HG03575 (cell line): ENCODE data around the gene SPRYD7.
"Not testable (repeated sequence)": the region's sequence is repeated elsewhere in the genome, so short reads cannot be mapped to it uniquely, and the experiment has no call there.

Experiments
- ATAC-seq: cut with Tn5 transposase; IDR thresholded peaks from one replicate; pipeline ENCODE4 v1.9.1; 2021; ENCODE audit not compliant: unreplicated experiment, insufficient number of reproducible peaks, low FRiP score; ENCODE audit errors: extremely low read depth

The SPRYD7 gene

DNA sequence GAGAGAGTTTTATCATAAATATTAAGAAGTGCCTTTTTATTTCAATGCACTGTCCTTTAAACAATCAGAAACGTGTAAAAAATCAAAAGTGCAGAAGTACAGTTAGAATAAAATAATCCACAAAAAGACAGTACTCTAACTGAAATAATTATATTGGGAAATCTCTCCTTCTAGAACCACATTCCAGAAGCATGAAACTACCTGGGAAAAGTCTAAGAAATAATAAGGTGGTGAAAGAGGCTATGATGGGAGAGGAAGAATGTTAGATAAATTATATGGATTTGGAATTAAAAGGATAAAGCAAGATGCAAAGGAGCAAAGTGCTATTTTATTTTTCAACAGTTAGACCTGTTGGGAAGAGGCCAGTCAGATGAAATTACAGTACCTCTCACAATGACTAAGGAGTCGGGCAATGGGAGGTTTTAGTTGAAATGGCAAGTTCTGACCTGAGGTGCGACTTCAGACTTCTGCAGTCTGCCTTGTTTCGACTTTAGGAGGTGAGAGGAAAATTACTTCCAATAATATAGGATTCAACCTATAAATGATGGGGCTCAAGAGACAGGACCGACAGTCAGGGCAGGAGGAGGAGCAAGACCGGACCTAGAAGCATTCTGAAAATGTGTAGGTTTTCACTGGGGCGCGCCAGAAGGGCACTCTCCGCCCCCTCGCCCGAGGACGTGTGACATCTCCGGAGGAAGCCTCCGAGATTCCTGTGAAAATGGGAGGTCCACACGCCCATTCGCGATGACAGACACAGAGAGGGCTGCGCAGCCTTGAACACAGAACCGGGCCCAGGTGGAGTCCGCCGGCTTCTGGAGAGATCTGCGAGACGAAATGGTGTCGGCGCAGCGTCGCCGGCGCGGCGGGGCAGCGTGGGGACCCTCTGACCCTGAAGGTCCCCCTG lies 717 bp downstream of the SPRYD7 start:
- ATAC-seq = no peak

- ATAC-seq = no peak
Measured at GRCh38 chr13:49933511-49933910, 2.6 kb downstream of the SPRYD7 start.

GRCh38 chr13:49932868-49933267 lies 3.3 kb downstream of the SPRYD7 start:
- no peak for ATAC-seq

DNA sequence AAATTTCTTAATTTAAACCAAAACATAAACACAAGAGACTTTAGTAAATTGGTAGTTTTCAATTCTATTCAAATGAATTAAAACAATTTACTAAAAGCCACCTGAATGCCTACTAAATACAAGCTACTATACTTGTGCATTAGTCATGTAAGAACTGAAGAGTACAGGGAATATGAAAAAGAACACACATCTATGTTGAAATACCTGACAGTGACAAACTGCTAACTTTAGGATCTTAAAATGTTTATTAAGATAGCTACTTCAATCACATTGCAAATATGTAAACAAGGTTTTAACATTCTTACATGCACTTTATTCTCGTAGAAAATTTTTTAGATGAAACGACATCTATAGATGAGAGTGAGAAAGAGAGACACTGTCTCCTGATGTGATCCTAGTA lies 4.1 kb downstream of the SPRYD7 start:
- ATAC-seq = no peak

DNA sequence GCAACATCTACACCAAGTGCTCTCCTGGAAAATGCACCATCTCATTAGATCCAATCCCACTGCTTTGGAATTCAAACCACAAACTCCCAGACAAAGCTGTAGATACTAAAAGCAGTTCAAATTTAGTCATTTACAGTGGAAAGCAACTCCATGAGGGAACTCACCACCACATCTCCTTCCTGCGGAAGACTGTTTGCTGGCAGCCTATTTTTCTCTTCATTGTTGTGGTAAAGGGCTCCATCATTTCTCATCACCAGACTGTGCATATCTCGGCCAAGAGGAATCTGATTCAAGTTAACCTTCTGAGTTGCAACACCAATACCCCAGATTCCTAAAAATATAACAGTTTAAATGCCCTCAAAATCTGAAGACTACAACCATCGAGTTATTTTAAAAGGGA lies 8.4 kb downstream of the SPRYD7 start:
- ATAC-seq = no peak

GRCh38 chr13:49925881-49926418 lies 10.2 kb downstream of the SPRYD7 start:
- no peak for ATAC-seq

GRCh38 chr13:49922301-49922700 lies 13.8 kb downstream of the SPRYD7 start:
- ATAC-seq = no peak

GRCh38 chr13:49920969-49921368 lies 15.2 kb downstream of the SPRYD7 start:
- not testable (repeated sequence) for ATAC-seq

DNA sequence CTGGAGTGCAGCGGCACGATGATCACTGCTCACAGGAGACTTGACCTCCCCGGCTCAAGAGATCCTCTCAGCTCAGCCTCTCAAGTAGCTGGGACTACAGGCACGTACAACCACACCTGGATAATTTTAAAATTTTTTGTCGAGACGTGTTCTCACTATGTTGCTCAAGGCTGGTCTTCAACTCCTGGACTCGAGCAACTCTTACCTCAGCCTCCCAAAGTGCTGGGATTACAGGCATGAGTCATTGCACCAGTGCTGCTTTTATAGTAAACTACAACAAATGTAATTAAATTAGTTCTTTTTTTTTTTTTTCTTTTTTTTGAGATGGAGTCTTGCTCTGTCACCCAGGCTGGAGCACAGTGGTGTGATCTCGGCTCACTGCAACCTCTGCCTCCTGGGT lies 18.0 kb downstream of the SPRYD7 start:
- not testable (repeated sequence) for ATAC-seq

GRCh38 chr13:49914947-49915346 lies 21.2 kb downstream of the SPRYD7 start:
- ATAC-seq = no peak

DNA sequence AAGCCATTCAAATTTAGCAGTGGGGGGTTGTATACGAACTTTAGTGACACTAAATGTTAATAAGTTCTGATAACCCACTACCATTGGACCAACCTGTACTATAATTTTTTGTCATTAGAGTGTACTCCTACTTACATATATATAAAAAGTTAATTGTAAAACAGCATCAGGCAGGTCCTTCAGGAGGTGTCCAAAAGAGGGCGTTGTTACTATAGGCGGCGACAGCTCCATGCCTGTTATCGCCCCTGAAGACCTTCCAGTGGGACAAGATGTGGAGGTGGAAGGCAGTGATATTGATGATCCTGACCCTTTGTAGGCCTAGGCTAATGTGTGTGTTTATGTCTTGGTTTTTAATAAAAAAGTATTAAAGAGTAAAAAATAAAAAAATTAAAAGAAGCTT lies 27.5 kb downstream of the SPRYD7 start:
- ATAC-seq = no peak

- no peak for ATAC-seq
Measured at GRCh38 chr13:49904729-49905456, 31.2 kb downstream of the SPRYD7 start.

GRCh38 chr13:49898792-49899191 lies 37.3 kb downstream of the SPRYD7 start:
- no peak for ATAC-seq

DNA sequence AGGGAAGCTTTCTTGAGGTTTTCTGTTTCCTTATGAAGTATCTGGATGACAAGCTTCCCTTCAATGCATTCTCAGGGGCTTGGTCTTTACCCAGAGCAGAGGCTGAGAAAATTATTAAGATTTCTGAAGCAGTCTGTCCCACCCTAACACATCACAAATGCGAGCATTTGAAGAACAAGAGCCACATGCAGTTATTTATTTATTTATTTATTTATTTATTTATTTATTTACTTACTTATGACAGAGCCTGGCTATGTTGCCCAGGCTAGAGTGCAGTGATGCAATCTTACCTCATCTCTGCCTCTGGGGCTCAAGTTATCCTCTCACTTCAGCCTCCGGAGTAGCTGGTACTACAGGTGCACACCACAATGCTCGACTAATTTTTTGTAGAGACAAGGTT lies 38.4 kb downstream of the SPRYD7 start:
- no peak for ATAC-seq

DNA sequence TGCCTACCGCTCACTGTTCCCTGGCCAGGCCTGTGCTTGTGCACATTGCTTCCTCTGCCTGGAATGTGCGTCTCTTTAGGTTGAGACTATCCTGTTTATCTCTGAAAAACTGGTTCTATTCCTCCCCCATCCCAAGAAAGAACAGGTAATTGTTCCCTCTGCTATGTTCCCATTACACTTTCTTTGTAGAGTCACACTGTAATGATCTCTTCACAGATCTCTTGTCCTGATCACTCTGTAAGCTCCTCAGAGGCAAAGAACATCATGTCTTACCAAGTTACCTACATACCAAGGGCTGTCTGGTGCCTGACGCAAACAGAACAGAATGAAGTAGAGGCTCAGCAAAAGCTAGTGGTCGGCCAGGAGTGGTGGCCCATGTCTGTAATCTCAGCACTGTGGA lies 40.3 kb downstream of the SPRYD7 start:
- no peak for ATAC-seq

DNA sequence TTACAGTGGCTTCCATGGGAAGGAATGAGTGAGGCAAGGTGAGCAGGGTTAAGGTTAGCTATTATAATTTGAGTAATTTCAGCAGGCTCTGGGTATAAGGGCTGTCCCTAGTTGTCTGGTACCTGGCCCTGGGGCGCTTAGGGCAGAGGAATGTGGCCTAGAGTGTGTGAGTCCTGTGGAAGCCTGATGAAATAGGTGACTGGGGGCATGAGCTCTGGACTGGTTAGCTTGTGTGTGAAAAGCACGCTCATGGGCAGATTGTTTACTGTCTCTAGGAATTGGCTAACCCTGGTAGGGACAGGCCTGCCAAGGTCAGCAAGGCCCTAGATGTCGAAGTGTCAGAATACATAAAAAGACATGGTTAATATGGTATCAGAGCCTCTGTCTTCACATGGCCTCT lies 42.5 kb downstream of the SPRYD7 start:
- no peak for ATAC-seq

DNA sequence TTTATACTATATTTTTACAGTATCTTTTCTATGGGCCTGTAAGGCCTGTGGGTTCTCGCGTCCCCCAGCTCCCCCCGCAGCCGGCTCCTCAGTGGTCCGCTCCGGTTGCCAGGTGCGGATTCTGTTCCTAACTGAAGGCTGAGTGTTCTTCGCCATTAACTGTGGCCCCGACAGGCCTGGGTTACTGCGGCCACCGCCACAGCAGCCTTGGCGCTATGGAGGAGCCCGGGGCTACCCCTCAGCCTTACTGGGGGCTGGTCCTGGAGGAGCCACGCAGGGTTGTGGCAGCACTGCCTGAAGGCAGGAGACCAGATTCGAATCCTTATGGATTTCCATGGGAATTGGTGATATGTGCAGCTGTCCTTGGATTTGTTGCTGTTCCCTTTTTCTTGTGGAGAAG lies 45.8 kb downstream of the SPRYD7 start:
- no peak for ATAC-seq

DNA sequence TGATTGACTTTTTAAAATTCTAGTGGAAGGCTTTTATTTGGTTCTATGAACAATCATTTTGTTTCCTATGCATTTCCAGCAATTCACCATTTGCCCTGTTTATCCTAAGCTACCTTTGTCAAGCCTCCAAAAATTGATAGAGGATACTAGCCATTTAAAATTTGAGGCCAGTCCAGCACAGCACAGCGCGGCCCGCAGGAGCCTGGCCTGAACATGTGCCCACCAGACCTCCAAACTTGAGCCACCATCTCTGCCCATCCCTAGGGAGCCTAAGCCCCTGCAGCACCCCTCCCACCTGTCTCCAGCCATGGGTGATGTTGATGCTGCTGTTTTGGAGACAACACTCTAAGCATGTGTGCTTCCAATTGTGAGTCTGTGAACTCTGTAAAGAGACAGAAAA lies 57.5 kb downstream of the SPRYD7 start:
- no peak for ATAC-seq

DNA sequence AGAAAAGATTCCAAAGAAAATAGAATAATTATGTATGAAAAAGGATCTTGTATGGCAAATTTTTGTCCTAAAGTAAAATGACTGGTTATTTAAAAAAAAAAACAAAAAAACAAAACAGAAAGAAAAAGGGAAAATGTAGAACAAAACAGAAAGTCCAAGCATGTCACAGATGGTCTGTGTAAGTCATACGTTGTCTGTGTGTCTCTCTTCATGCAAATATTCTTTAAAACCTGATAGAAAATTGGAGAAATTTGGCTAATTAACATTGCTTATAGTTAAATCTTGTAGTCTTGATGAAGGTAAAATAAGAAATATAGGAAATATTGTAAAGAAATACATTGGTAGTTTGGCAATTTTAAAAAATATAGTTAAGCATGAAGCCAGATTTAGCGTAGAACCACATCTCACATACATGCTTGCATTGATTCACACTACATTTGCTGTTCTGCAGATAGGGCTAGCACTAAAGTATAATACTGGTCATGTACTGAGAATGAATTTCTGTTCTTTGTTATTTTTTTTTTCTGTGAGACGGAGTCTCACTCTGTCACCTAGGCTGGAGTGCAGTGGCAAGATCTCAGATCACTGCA lies 58.4 kb downstream of the SPRYD7 start:
- no peak for ATAC-seq

GRCh38 chr13:49874430-49874829 lies 61.7 kb downstream of the SPRYD7 start:
- ATAC-seq = no peak
